Measurements from ENCODE around the gene ZNF426.
"Not testable (repeated sequence)": the region's sequence is repeated elsewhere in the genome, so short reads cannot be mapped to it uniquely, and the experiment has no call there.

DNA sequence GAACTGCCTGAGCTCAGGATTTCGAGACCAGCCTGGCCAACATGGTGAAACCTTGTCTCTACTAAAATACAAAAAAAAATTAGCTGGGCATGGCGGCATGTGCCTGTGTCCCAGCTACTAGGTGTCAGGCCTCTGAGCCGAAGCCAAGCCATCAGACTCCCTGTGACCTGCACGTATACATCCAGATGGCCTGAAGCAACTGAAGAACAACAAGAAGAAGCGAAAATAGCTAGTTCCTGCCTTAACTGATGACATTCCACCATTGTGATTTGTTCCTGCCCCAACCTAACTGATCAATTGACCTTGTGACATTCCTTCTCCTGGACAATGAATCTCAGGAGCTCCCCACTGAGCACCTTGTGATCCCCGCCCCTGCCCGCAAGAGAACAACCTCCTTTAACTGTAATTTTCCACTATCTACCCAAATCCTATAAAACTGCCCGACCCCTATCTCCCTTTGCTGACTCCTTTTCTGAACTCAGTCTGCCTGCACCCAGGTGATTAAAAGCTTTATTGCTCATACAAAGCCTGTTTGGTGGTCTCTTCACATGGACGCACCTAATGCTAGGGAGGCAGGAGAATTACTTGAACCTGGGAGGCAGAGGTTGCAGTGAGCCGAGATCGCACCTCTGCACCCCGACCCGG, 43.8 kb upstream of the ZNF426 start:
- TF ChIP-seq, protein P1, sequence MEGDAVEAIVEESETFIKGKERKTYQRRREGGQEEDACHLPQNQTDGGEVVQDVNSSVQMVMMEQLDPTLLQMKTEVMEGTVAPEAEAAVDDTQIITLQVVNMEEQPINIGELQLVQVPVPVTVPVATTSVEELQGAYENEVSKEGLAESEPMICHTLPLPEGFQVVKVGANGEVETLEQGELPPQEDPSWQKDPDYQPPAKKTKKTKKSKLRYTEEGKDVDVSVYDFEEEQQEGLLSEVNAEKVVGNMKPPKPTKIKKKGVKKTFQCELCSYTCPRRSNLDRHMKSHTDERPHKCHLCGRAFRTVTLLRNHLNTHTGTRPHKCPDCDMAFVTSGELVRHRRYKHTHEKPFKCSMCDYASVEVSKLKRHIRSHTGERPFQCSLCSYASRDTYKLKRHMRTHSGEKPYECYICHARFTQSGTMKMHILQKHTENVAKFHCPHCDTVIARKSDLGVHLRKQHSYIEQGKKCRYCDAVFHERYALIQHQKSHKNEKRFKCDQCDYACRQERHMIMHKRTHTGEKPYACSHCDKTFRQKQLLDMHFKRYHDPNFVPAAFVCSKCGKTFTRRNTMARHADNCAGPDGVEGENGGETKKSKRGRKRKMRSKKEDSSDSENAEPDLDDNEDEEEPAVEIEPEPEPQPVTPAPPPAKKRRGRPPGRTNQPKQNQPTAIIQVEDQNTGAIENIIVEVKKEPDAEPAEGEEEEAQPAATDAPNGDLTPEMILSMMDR (IDR thresholded peaks at IDR 0.05; ENCODE audit: low read length) = not testable (repeated sequence)
- TF ChIP-seq EZH2 (IDR thresholded peaks at IDR 0.05; ENCODE audit: borderline replicate concordance, low read length) = not testable (repeated sequence)
